Pancreas (tissue), 10 donors: ENCODE measurements around the gene USP28. TPM values are rescaled to one million over a fixed set of nuclear protein-coding genes. Genes with fewer than 3 reads are reported as not detected.
"Not testable (repeated sequence)": the region's sequence is repeated elsewhere in the genome, so short reads cannot be mapped to it uniquely, and the experiment has no call there.

Experiments used
- ATAC-seq, 4 donors: fragments of 200-7000 bp; cut with Tn5 transposase; one replicate each; pipeline versions ENCODE4 v1.8.0 to v1.9.1; 2020; ENCODE audit warnings: mild to moderate bottlenecking in 4 of 4, moderate library complexity in 4 of 4
- DNase-seq, 6 donors: peaks; one replicate each; pipeline ENCODE4 v3.0.0-alpha.2; 2020
- FAIRE-seq: peaks from 2 replicates; lab custom pipeline; 2012; peaks lifted over from hg19 to GRCh38; lab: Jason Lieb, UNC
- H3K27ac ChIP-seq, 4 donors: fragments of 200-600 bp; sonication (generic); 1 replicate in 3 of 4; 2 replicates in 1 of 4; pipeline versions ENCODE4 v1.5.0 to v1.8.0; 2020
- H3K27me3 ChIP-seq, 4 donors: fragments of 200-600 bp; one replicate each; pipeline ENCODE4 v1.8.0; 2021
- H3K36me3 ChIP-seq, 3 donors: fragments of 200-600 bp; sonication (generic) in 1 of 3; one replicate each; pipeline versions ENCODE4 v1.5.0 to v1.8.0; 2020 to 2021
- H3K4me1 ChIP-seq, 3 donors: fragments of 200-600 bp; one replicate each; pipeline ENCODE4 v1.8.0; 2021
- H3K4me3 ChIP-seq, 4 donors: fragments of 200-600 bp; sonication (generic) in 2 of 4; one replicate each; pipeline versions ENCODE4 v1.5.0 to v1.8.0; 2020 to 2021
- H3K9me3 ChIP-seq, 4 donors: fragments of 200-600 bp; one replicate each; pipeline ENCODE4 v1.8.0; 2021
- WGBS, 2 donors: extraction: QIAGEN DNeasy Blood & Tissue Kit; methylation state at CpG; one replicate each; pipeline ENCODE4 v1.1.7; 2013; 5-methylcytosine and 5-hydroxymethylcytosine counted together
- intact Hi-C, 3 donors: fragments of 100-400 bp; cut with DNase I; formaldehyde crosslinking; loops; one replicate each; pipeline versions ENCODE4 v1.11.1 to v1.14.2; 2022
- polyA plus RNA-seq, 2 donors: library from polyadenylated mRNA; stranded (reverse); fragments of 200-250 nt; gene quantifications; one replicate each; pipeline ENCODE4 v1.2.3, GENCODE V29; 2013
- total RNA-seq, 6 donors: library from RNA; stranded (reverse); fragmentation: NEBNext Ultra II Directional in 4 of 6; extraction: Animal tissue kit (Norgen Biotek cat#: 25700) in 4 of 6; gene quantifications; one replicate each; pipeline versions ENCODE4 v1.2.1 to v1.2.4, GENCODE V29; 2021 to 2023
- TF ChIP-seq, protein P1 (sequence below), 4 donors: fragments of 200-600 bp; sonication (generic) in 3 of 4; IDR thresholded peaks; one replicate each; pipeline versions ENCODE4 v1.5.0 to v1.8.0; 2021; ENCODE audit warnings: antibody characterized with exemption in 4 of 4
- donor health status: healthy with polysubstance abuse.
- donor health status: DM: no; HTN: no; CAD: no; lungs with moderate emphysema.
- donor health status: DM: no; HTN: no; CAD: no.
- donor health status: control.
- donor health status: control.
- donor health status: Bipolar disorder and iron deficiency.
- donor health status: DM: yes; HTN: yes; CAD: no.
- donor health status: DM: no; HTN: no; CAD: no.
- donor health status: DM: no; HTN: no; CAD: no.
- donor health status: DM: yes; HTN: yes; CAD: no.

Gene USP28
- total and polyA plus RNA-seq, 8 donors, result 3.2 to 16.6 (median 8.0) TPM

DNA sequence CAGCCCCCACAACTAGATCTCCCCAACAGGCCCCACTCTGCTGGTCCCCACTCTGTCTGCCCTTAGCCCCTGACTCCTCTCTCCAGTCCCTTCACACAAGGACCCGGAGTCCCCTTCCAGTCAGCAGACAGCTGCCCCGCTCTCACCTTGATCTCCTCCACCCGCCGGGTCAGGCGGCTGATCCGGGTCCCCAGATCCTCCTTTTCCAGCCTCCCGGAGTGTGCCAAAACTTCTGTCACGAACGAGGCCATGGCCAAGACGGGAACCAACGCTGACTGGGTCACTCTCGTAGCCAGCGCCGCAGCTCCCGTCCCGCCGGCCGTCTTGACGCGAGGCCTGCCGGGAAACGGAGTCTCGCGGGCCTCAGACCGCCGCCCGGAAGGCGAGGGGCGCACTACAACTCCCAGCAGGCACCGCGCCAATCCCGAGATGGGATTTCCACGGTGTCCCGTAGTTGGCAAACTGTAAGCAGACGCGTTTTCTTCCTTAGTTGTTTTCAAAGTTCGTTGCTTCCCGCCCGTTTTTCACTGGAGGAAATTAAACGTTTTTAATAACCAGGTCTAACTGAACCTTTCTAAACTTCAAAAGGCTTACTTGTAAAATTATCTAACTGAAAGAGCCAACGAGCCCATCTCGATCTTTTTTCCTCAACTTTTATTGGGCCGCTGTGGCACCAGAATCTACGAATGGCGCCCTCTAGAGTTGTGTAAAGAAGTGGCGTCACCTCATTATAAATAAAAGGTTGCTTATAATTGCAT is 101.8 kb downstream of the USP28 start, which contains the start of gene ZW10:
Gene ZW10, minus strand, starts transcription at position 277 of the 758 bp plus-strand sequence. Its CDS starts 26 bp downstream, at position 251.
- no peaks in the 10 kb centered on the region for H3K27me3 ChIP-seq
- no peaks in the 10 kb centered on the region for H3K9me3 ChIP-seq
- intact Hi-C loops, result no loop called here
- H3K27ac ChIP-seq, result peak within 1 kb of the TSS in 3 of 4 donors; percentile 46 to 86 (median 81)
- WGBS, 2 donors, result 0 to 1% methylated on average over 46 of the region's 46 CpGs
- DNase-seq (peak; percentile 95 to 100 (median 98)), FAIRE-seq (no peak), ATAC-seq (peak; percentile 93 to 98 (median 94))
- peaks cover 5 to 12% (median 8%) of the 10 kb centered on the region in 3 donors for H3K4me1 ChIP-seq
- H3K4me3 ChIP-seq, result peak within 1 kb of the TSS; percentile 50 to 77 (median 62)
- TF ChIP-seq, protein P1, sequence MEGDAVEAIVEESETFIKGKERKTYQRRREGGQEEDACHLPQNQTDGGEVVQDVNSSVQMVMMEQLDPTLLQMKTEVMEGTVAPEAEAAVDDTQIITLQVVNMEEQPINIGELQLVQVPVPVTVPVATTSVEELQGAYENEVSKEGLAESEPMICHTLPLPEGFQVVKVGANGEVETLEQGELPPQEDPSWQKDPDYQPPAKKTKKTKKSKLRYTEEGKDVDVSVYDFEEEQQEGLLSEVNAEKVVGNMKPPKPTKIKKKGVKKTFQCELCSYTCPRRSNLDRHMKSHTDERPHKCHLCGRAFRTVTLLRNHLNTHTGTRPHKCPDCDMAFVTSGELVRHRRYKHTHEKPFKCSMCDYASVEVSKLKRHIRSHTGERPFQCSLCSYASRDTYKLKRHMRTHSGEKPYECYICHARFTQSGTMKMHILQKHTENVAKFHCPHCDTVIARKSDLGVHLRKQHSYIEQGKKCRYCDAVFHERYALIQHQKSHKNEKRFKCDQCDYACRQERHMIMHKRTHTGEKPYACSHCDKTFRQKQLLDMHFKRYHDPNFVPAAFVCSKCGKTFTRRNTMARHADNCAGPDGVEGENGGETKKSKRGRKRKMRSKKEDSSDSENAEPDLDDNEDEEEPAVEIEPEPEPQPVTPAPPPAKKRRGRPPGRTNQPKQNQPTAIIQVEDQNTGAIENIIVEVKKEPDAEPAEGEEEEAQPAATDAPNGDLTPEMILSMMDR (IDR thresholded peaks at IDR 0.05), result peak; percentile 31 to 76 (median 64)
- no peaks in the 10 kb centered on the region for H3K36me3 ChIP-seq

DNA sequence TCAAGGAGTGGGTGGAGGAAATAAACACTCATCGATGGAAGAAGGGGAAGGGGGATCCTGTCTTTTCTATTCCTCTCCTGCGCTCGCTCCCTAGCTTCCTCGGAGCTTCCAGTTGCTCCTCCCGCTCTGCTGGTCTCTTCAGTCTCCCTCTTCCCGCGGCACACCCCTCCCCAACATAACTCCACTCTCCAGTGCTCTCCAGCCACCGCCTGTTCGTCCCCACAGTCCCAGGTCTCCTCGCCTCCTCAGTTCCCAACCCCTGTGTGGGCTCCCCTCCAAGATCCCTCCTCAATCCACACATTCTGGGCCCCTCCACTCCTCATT is 102.3 kb downstream of the USP28 start:
- H3K27me3 ChIP-seq, result no peaks in the 10 kb centered on the region
- ATAC-seq (peak; percentile 35 to 56 (median 46)), FAIRE-seq (no peak), DNase-seq (peak in 1 of 6 donors; percentile 48)
- H3K4me3 ChIP-seq, result peak overlapping the region; percentile 50 to 77 (median 62)
- intact Hi-C loops, result no loop called here
- TF ChIP-seq, protein P1 (IDR thresholded peaks at IDR 0.05), result no peak
- peaks cover 0 to 8% (median 4%) of the 10 kb centered on the region in 3 donors for H3K4me1 ChIP-seq
- 0 to 1% methylated on average over 9 to 10 of the region's 10 CpGs for WGBS, 2 donors
- no peaks in the 10 kb centered on the region for H3K36me3 ChIP-seq
- H3K27ac ChIP-seq, result peak overlapping the region in 3 of 4 donors; percentile 46 to 86 (median 81)
- H3K9me3 ChIP-seq, result no peaks in the 10 kb centered on the region

DNA sequence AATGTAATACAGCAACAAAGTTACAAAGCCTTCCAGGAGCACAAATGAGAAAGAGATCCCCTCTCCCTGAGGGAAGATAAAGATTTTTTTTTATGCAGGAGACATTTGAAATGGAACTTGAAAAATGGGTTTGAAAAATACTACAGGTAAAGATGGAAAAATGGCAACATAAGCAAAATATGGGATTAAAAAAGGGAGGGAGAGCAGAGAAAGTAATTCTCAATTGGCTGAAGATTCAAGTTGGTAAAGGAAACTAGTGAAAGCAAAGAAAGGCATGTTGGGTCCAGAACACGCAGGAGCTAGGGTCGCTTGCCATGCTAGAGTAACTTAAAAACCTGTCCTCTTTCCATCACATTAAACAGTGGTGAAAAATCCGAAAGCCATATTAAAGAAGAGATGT is 103.4 kb downstream of the USP28 start:
- Histone ChIP-seq H3K4me3 (no peak overlapping the region), H3K27me3 (no peaks in the 10 kb centered on the region), H3K9me3 (no peaks in the 10 kb centered on the region), H3K4me1 (peaks cover 0 to 8% (median 4%) of the 10 kb centered on the region in 3 donors), H3K27ac (no peak overlapping the region), H3K36me3 (peaks cover 0 to 5% (median 0%) of the 10 kb centered on the region in 3 donors)
- ATAC-seq (no peak), FAIRE-seq (no peak), DNase-seq (no peak)
- 59 to 85% methylated on average over 3 of the region's 3 CpGs for WGBS, 2 donors
- TF ChIP-seq, protein P1 (IDR thresholded peaks at IDR 0.05), result no peak
- intact Hi-C loops, result no loop called here

DNA sequence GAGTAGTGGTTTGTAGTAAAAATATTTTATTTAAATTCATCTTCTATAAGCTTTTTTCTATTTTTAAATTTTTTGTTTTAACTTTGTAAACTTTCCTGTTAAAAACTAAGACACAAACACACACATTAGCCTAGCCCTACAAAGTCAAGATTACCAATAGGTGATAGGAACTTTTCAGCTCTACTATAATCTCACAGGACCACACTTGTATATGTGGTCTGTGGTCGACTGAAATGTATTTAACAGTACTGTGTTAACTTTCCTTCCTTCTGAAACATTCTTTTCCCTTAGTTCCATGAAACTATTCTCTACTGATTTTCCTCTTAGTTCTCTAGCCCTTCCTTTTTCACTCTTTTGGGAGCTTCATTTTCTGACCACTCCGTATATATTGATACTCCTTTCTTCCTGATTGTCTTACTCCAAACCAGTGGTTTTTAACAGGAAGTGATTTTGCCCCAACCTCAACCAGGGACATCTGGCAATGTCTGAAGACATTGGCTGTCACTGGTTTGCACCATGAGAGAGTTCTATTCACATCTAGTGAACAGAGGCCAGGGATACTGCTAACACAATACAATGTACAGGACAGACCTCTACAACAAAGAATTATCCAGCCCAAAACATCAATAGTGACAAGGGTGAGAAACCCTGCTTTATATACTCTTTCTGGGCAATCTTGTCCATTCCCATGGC is 110.7 kb downstream of the USP28 start:
- H3K4me3 ChIP-seq, result no peak overlapping the region
- no peaks in the 10 kb centered on the region for H3K27me3 ChIP-seq
- intact Hi-C loops, result no loop called here
- peaks cover 0 to 11% (median 0%) of the 10 kb centered on the region in 3 donors for H3K36me3 ChIP-seq
- H3K27ac ChIP-seq, result no peak overlapping the region
- no peak for ATAC-seq
- H3K4me1 ChIP-seq, result no peaks in the 10 kb centered on the region
- 90 to 92% methylated on average over 2 of the region's 2 CpGs for WGBS, 2 donors
- H3K9me3 ChIP-seq, result no peaks in the 10 kb centered on the region
- TF ChIP-seq, protein P1 (IDR thresholded peaks at IDR 0.05), result no peak
- FAIRE-seq, result no peak
- no peak for DNase-seq

DNA sequence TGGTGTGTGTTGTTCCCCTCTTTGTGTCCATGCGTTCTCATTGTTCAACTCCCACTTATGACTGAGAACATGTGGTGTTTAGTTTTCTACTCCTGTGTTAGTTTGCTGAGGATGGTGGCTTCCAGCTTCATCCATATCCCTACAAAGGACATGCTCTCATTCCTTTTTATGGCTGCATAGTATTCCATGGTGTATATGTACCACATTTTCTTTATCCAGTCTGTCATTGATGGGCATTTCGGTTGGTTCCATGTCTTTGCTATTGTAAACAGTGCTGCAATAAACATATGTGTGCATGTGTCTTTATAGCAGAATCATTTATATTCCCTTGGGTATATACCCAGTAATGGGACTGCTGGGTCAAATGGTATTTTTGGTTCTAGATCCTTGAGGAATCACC is 112.3 kb downstream of the USP28 start:
- H3K9me3 ChIP-seq, H3K27ac ChIP-seq, H3K4me1 ChIP-seq, DNase-seq, ATAC-seq, H3K27me3 ChIP-seq, H3K4me3 ChIP-seq, FAIRE-seq, intact Hi-C loops: not testable (repeated sequence)
- 100% methylated on average over 2 of the region's 2 CpGs for WGBS, 2 donors
- peaks cover 0 to 22% (median 0%) of the 10 kb centered on the region in 3 donors for H3K36me3 ChIP-seq
